CD14-positive monocyte (primary cell): ENCODE results near the gene SNX32. TPM values are rescaled to one million over a fixed set of nuclear protein-coding genes. Genes with fewer than 3 reads are reported as not detected.

Source experiments
- DNase-seq, 3 donors: peaks; one replicate each; pipeline ENCODE4 v3.0.0-alpha.2; 2011 to 2022
- H2AFZ ChIP-seq: 2 replicates; pipeline ENCODE4 v1.6.0; 2012; ENCODE audit warnings: mild to moderate bottlenecking, low read depth, low read length, inconsistent platforms; ENCODE audit not compliant: insufficient read depth, poor library complexity, severe bottlenecking
- H3K27ac ChIP-seq, 2 donors: 1 replicate in 1 of 2; 2 replicates in 1 of 2; pipeline ENCODE4 v1.5.1; 2012 to 2013; ENCODE audit warnings: low read length in 2 of 2, control low read depth in 1 of 2, inconsistent platforms in 1 of 2, low read depth in 1 of 2, mild to moderate bottlenecking in 1 of 2
- H3K27me3 ChIP-seq, 2 donors: one replicate each; pipeline versions ENCODE4 v1.6.0 to v1.6.1; 2011 to 2013; ENCODE audit warnings: low read length in 2 of 2; ENCODE audit not compliant: control insufficient read depth in 2 of 2, insufficient read depth in 2 of 2
- H3K36me3 ChIP-seq, 2 donors: replicated peaks in 1 of 2; 1 replicate in 1 of 2; 2 replicates in 1 of 2; pipeline versions ENCODE4 v1.5.1 to v1.6.1; 2012 to 2013; ENCODE audit warnings: low read length in 2 of 2, control low read depth in 1 of 2, inconsistent platforms in 1 of 2, mild to moderate bottlenecking in 1 of 2; ENCODE audit not compliant: insufficient read depth in 2 of 2, control insufficient read depth in 1 of 2
- H3K4me1 ChIP-seq, 2 donors: 1 replicate in 1 of 2; 2 replicates in 1 of 2; pipeline versions ENCODE4 v1.5.1 to v1.6.1; 2012 to 2013; ENCODE audit warnings: low read length in 2 of 2, control low read depth in 1 of 2, inconsistent platforms in 1 of 2, mild to moderate bottlenecking in 1 of 2, moderate library complexity in 1 of 2; ENCODE audit not compliant: insufficient read depth in 2 of 2, control insufficient read depth in 1 of 2
- H3K4me2 ChIP-seq: replicated peaks from 2 replicates; pipeline ENCODE3; 2012; ENCODE audit warnings: low read length, moderate library complexity, mild to moderate bottlenecking; ENCODE audit not compliant: poor library complexity, severe bottlenecking; ENCODE audit errors: extremely low read depth
- H3K4me3 ChIP-seq, 3 experiments: fragments of 200-600 bp in 1 of 3; sonication (generic) in 1 of 3; replicated peaks in 1 of 3; 1 replicate in 2 of 3; 2 replicates in 1 of 3; pipeline ENCODE4 v1.5.1; 2011 to 2013; ENCODE audit warnings: low read length in 3 of 3, mild to moderate bottlenecking in 3 of 3, control low read depth in 2 of 3, low read depth in 2 of 3, inconsistent platforms in 1 of 3, moderate library complexity in 1 of 3
- H3K79me2 ChIP-seq: 2 replicates; pipeline ENCODE4 v1.6.0; 2012; ENCODE audit warnings: mild to moderate bottlenecking, control low read depth, inconsistent platforms, low read length, moderate library complexity; ENCODE audit not compliant: insufficient read depth
- H3K9ac ChIP-seq: 2 replicates; pipeline ENCODE4 v1.6.0; 2017; ENCODE audit warnings: low read length, mild to moderate bottlenecking; ENCODE audit not compliant: insufficient read depth, poor library complexity, severe bottlenecking
- H3K9me3 ChIP-seq, 2 donors: replicated peaks in 1 of 2; 1 replicate in 1 of 2; 2 replicates in 1 of 2; pipeline versions ENCODE4 v1.5.1 to v1.6.1; 2012 to 2013; ENCODE audit warnings: low read length in 2 of 2, control low read depth in 1 of 2; ENCODE audit not compliant: control insufficient read depth in 1 of 2, insufficient read depth in 1 of 2
- H4K20me1 ChIP-seq: 2 replicates; pipeline ENCODE4 v1.6.0; 2012; ENCODE audit warnings: mild to moderate bottlenecking, low read length, control low read depth, moderate library complexity; ENCODE audit not compliant: insufficient read depth
- H3K27ac Mint-ChIP-seq, 7 donors: one replicate each; pipeline ENCODE4 v1.8.0; 2020; ENCODE audit warnings: mild to moderate bottlenecking in 7 of 7, mixed read lengths in 7 of 7, moderate library complexity in 6 of 7, inconsistent platforms in 2 of 7
- H3K27me3 Mint-ChIP-seq, 3 donors: one replicate each; pipeline ENCODE4 v1.8.0; 2021 to 2022; ENCODE audit warnings: low read depth in 3 of 3, mild to moderate bottlenecking in 3 of 3, mixed read lengths in 3 of 3, moderate library complexity in 3 of 3, inconsistent platforms in 1 of 3
- H3K36me3 Mint-ChIP-seq, 2 donors: one replicate each; pipeline ENCODE4 v1.8.0; 2020; ENCODE audit warnings: mixed read lengths in 2 of 2, inconsistent platforms in 1 of 2, mild to moderate bottlenecking in 1 of 2
- H3K4me1 Mint-ChIP-seq: one replicate; pipeline ENCODE4 v1.8.0; 2020; ENCODE audit warnings: mild to moderate bottlenecking, mixed read lengths
- H3K4me3 Mint-ChIP-seq, 2 donors: one replicate each; pipeline ENCODE4 v1.8.0; 2020; ENCODE audit warnings: mild to moderate bottlenecking in 2 of 2, mixed read lengths in 2 of 2, moderate library complexity in 1 of 2
- H3K9me3 Mint-ChIP-seq, 7 donors: one replicate each; pipeline ENCODE4 v1.8.0; 2020 to 2022; ENCODE audit warnings: mixed read lengths in 7 of 7, mild to moderate bottlenecking in 6 of 7, moderate library complexity in 6 of 7, inconsistent platforms in 2 of 7
- CTCF ChIP-seq: fragments of 200-600 bp; IDR thresholded peaks from one replicate; pipeline ENCODE4 v1.8.0; 2022; ENCODE audit warnings: antibody characterized with exemption, mild to moderate bottlenecking
- WGBS: methylation state at CpG from one replicate; pipeline ENCODE4 v1.1.5; 2013; ENCODE audit warnings: missing lambda C conversion rate; ENCODE audit not compliant: insufficient coverage; 5-methylcytosine and 5-hydroxymethylcytosine counted together
- intact Hi-C, 2 donors: fragments of 100-400 bp; cut with micrococcal nuclease; formaldehyde crosslinking; loops; one replicate each; pipeline versions ENCODE4 v1.15.0 to v1.15.1; 2023
- polyA plus RNA-seq, 3 donors: library from polyadenylated mRNA; depleted of rRNA in 1 of 3; unstranded in 2 of 3; stranded (reverse) in 1 of 3; fragments of 300-500 nt in 2 of 3; fragments of >200 nt in 1 of 3; fragmentation: Illumina TruSeq in 2 of 3; gene quantifications; 1 replicate in 2 of 3; 2 replicates in 1 of 3; pipeline ENCODE4 v1.2.3, GENCODE V29; 2012 to 2021

Gene SNX32
- polyA plus RNA-seq, 3 donors = 0.07 to 0.40 (median 0.12) TPM

- DNase-seq = peak; percentile 42 to 73 (median 60)
- intact Hi-C loops = no loop called here
- H3K79me2 ChIP-seq = no peaks in the 10 kb centered on the region
Measured at GRCh38 chr11:65791719-65792213, 42.0 kb upstream of the SNX32 start.

DNA sequence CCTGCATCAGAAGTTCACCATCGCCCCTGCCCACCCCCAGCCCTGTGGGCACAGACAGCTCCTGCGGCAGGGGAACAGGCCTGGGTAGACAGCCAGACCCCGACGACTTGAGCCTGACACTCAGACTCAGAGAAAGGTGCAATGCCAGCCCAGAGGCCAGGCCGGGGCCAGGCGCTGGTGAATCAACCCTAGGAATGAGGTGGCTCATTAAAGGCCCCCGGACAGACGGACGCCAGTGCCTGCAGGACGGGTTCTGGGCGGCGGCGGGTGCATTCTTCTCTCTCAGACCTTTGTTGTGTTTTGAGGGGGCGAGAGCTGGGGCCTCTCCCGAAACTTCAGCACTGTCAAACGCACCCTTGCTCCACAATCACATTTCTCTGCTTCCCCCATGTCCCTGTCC lies 41.3 kb upstream of the SNX32 start:
- Mint-ChIP-seq H3K36me3 (peaks cover 0 to 3% of the 10 kb centered on the region in 2 donors), H3K27ac (peak overlapping the region in 2 of 7 donors; percentile 68 to 71), H3K4me1 (peaks cover 24% of the 10 kb centered on the region), H3K27me3 (peaks cover 29 to 38% (median 35%) of the 10 kb centered on the region in 3 donors), H3K9me3 (peaks cover 0 to 9% (median 5%) of the 10 kb centered on the region in 7 donors), H3K4me3 (no peak overlapping the region)
- H3K27me3 ChIP-seq = peaks cover 11 to 32% of the 10 kb centered on the region in 2 donors
- WGBS = 78% methylated on average over 6 of the region's 16 CpGs
- no peaks in the 10 kb centered on the region for H4K20me1 ChIP-seq
- intact Hi-C loops = no loop called here
- TF ChIP-seq CTCF = no peak
- no peaks in the 10 kb centered on the region for H3K36me3 ChIP-seq
- H3K27ac ChIP-seq = no peak overlapping the region
- peaks cover 20 to 23% of the 10 kb centered on the region in 2 donors for H3K4me1 ChIP-seq
- H3K4me2 ChIP-seq = no peak overlapping the region
- no peak for DNase-seq
- peaks cover 0 to 12% of the 10 kb centered on the region in 2 donors for H3K9me3 ChIP-seq
- H3K4me3 ChIP-seq = no peak overlapping the region
- no peaks in the 10 kb centered on the region for H3K79me2 ChIP-seq
- no peak overlapping the region for H3K9ac ChIP-seq
- no peak overlapping the region for H2AFZ ChIP-seq

More at GRCh38 chr11:65791719-65792213, 42.0 kb upstream of the SNX32 start:
- Histone ChIP-seq H3K9me3 (peaks cover 0 to 12% of the 10 kb centered on the region in 2 donors), H3K4me2 (no peak overlapping the region), H3K9ac (no peak overlapping the region), H3K27ac (no peak overlapping the region), H4K20me1 (no peaks in the 10 kb centered on the region), H3K4me3 (no peak overlapping the region), H2AFZ (peak overlapping the region; percentile 52), H3K36me3 (no peaks in the 10 kb centered on the region), H3K4me1 (peaks cover 24 to 27% of the 10 kb centered on the region in 2 donors), H3K27me3 (peaks cover 13 to 36% of the 10 kb centered on the region in 2 donors)
- TF ChIP-seq CTCF = no peak
- no peak overlapping the region for H3K4me3 Mint-ChIP-seq
- H3K9me3 Mint-ChIP-seq = peaks cover 0 to 14% (median 5%) of the 10 kb centered on the region in 7 donors
- H3K36me3 Mint-ChIP-seq = peaks cover 0 to 3% of the 10 kb centered on the region in 2 donors
- peak overlapping the region in 3 of 7 donors; percentile 4 to 25 (median 16) for H3K27ac Mint-ChIP-seq
- H3K27me3 Mint-ChIP-seq = peaks cover 32 to 45% (median 41%) of the 10 kb centered on the region in 3 donors
- peaks cover 28% of the 10 kb centered on the region for H3K4me1 Mint-ChIP-seq
- WGBS = 18% methylated on average over 5 of the region's 13 CpGs
